Measurements from ENCODE around the gene COL5A1.
A peak's percentile ranks its signal among the peaks of the same experiment; 100 is the strongest.
"Not testable (repeated sequence)": the region's sequence is repeated elsewhere in the genome, so short reads cannot be mapped to it uniquely, and the experiment has no call there.

Gene COL5A1

DNA sequence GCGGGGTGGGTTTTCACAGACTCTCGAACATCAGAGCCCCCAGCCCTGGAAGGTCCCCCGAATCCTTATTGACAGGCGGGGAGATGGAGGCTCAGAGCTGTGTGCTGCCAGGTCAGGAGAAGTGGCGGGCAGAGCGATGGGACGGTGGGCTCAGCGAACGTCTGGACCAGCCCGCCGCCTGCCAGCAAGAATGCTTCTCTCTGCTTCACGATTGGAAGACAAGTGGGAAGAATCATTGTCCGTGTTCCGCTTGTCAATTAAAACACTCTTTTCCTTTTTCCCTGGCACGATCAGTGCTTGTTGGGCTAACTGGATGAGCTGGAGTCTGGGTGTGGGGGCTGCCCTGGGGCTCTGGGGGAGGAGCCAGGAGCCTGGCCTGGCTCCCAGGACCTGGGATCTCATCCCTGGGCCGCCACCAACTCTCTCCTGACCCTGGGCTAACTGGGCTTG is 1.6 kb downstream of the COL5A1 start:
- TF ChIP-seq FOXP2 (optimal IDR thresholded peaks at IDR 0.05; ENCODE audit: control extremely low read depth, extremely low read length, insufficient read depth) (no peak), POLR2AphosphoS5 (IDR thresholded peaks at IDR 0.05; ENCODE audit: borderline replicate concordance, low read depth, low read length) (no peak), EZH2 (IDR thresholded peaks at IDR 0.05) (no peak)
- H3K9ac ChIP-seq (ENCODE audit: insufficient read length) = peak overlapping the region; percentile 60
- no peak overlapping the region for H3K27ac ChIP-seq
- no peaks in the 10 kb centered on the region for H3K9me3 ChIP-seq (ENCODE audit: low read depth, low read length)
- DNase-seq (ENCODE audit: low read depth, low spot score) = no peak
- H3K36me3 ChIP-seq (ENCODE audit: insufficient read depth, low read length) = no peaks in the 10 kb centered on the region; the same call in 1 of the 2 replicates
- peak overlapping the region; percentile 88 for H3K4me3 ChIP-seq

DNA sequence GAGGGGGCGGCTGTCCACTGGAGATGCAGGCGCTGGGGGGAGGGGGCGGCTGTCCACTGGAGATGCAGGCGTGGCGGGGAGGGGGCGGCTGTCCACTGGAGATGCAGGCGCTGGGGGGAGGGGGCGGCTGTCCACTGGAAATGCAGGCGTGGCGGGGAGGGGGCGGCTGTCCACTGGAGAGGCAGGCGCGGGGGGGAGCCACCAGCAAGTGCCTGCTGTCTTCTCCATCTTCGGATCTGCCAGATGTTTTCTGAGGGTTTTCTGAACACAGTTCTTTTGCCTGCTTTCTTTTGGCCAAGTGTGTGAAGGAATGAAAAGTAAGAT is 2.8 kb downstream of the COL5A1 start:
- H3K4me3 ChIP-seq; H3K9ac ChIP-seq (ENCODE audit: insufficient read length); H3K9me3 ChIP-seq (ENCODE audit: low read depth, low read length); H3K36me3 ChIP-seq (ENCODE audit: insufficient read depth, low read length); DNase-seq (ENCODE audit: low read depth, low spot score); H3K27ac ChIP-seq: not testable (repeated sequence)

DNA sequence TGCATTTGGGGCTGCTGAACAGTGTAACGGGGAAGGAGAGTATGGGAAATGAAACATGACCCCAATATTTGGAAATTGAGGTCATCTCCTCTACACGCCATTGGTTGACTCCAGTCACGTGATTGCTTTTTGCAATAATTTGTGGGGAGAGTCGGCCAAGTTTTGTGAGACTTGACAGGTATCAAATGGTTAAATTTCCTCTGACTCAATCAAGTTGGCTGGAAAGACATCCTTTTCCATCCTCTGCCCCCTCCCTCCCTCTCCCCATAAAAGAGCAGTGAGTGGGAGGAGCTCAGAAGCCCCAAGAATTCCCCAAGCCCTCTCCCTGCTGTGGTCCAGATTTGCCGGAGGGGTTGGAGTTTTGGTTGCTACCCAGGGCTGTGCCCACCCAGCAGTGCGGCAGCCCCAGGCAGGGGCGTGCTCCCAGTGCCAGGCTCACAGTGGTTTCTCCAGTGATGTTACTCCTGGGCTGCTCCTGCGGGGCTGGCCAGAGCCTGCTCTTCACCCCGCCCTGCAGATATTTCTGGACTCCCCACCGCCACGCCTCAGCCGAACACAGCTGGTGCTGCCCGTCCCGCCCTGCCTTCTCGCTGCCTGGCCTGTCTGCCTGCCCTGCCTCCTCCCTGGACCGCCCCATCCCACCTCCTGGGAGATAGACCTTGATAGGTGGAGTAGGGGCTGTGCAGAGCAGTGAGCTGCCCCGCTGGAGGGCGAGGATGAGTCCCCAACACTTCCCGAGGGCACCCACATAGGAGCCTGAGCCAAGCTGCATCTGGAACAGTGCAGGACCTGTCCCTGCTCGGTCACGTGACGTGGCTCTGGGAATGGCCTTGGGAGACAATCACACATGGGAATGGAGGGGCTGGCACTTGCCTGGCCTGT is 3.4 kb downstream of the COL5A1 start:
- H3K9ac ChIP-seq (ENCODE audit: insufficient read length) = no peak overlapping the region
- H3K27ac ChIP-seq = no peak overlapping the region
- H3K9me3 ChIP-seq (ENCODE audit: low read depth, low read length) = no peaks in the 10 kb centered on the region
- no peak overlapping the region for H3K4me3 ChIP-seq
- TF ChIP-seq EZH2 (IDR thresholded peaks at IDR 0.05) (no peak), FOXP2 (optimal IDR thresholded peaks at IDR 0.05; ENCODE audit: control extremely low read depth, extremely low read length, insufficient read depth) (no peak), POLR2AphosphoS5 (IDR thresholded peaks at IDR 0.05; ENCODE audit: borderline replicate concordance, low read depth, low read length) (no peak)
- no peak for DNase-seq (ENCODE audit: low read depth, low spot score)
- peaks cover 7% of the 10 kb centered on the region; the same call in 1 of the 2 replicates for H3K36me3 ChIP-seq (ENCODE audit: insufficient read depth, low read length)

DNA sequence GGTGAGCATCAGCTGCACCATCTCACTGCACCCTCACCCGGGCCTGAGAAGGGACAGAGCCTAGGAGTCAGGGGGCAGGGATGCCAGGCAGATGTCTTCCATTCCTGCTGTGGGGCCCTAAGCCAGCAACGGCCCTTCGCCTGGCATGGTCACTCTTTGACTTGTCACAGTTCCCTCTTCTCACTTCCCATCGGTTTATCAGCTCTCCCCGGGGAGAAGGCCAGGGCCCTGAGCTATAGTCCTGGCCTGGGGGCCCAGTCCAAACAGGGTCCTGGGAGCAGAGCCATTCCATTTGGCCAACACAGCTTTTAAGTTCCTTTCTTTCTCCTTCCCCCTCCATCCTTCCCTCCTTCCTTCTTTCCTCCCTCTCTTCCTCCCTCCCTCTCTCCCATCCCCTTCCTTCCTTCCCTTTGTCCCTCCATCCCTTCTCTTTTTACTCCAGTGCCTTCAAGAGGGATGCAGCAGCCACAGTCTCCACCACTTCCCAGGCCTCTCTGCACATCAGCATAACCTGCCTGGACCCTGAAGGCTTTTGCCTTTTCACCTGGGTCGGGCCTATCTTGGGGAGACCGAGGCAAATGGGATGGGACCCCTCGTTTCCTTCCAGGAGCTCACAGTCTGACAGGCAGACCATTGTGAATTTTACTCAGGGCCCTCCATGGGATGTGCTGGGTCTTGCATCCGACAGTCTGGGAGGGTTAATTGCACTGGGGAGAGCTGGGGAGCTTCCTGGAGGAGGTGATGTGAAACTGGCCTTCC is 4.2 kb downstream of the COL5A1 start:
- no peak overlapping the region for H3K27ac ChIP-seq
- H3K36me3 ChIP-seq (ENCODE audit: insufficient read depth, low read length) = peaks cover 7% of the 10 kb centered on the region; the same call in 1 of the 2 replicates
- no peak overlapping the region for H3K9ac ChIP-seq (ENCODE audit: insufficient read length)
- no peak overlapping the region for H3K4me3 ChIP-seq
- H3K9me3 ChIP-seq (ENCODE audit: low read depth, low read length) = no peaks in the 10 kb centered on the region
- DNase-seq (ENCODE audit: low read depth, low spot score) = no peak
- TF ChIP-seq EZH2 (IDR thresholded peaks at IDR 0.05) (no peak), FOXP2 (optimal IDR thresholded peaks at IDR 0.05; ENCODE audit: control extremely low read depth, extremely low read length, insufficient read depth) (no peak), POLR2AphosphoS5 (IDR thresholded peaks at IDR 0.05; ENCODE audit: borderline replicate concordance, low read depth, low read length) (no peak)

GRCh38 chr9:134647359-134648080 is 5.9 kb downstream of the COL5A1 start:
- Histone ChIP-seq H3K9ac (ENCODE audit: insufficient read length) (no peak overlapping the region), H3K4me3 (no peak overlapping the region), H3K36me3 (ENCODE audit: insufficient read depth, low read length) (peaks cover 7% of the 10 kb centered on the region; the same call in 1 of the 2 replicates), H3K9me3 (ENCODE audit: low read depth, low read length) (no peaks in the 10 kb centered on the region), H3K27ac (no peak overlapping the region)
- no peak for TF ChIP-seq EZH2 (IDR thresholded peaks at IDR 0.05)
- TF ChIP-seq POLR2AphosphoS5 (IDR thresholded peaks at IDR 0.05; ENCODE audit: borderline replicate concordance, low read depth, low read length) = no peak
- TF ChIP-seq FOXP2 (optimal IDR thresholded peaks at IDR 0.05; ENCODE audit: control extremely low read depth, extremely low read length, insufficient read depth) = no peak
- DNase-seq (ENCODE audit: low read depth, low spot score) = no peak

DNA sequence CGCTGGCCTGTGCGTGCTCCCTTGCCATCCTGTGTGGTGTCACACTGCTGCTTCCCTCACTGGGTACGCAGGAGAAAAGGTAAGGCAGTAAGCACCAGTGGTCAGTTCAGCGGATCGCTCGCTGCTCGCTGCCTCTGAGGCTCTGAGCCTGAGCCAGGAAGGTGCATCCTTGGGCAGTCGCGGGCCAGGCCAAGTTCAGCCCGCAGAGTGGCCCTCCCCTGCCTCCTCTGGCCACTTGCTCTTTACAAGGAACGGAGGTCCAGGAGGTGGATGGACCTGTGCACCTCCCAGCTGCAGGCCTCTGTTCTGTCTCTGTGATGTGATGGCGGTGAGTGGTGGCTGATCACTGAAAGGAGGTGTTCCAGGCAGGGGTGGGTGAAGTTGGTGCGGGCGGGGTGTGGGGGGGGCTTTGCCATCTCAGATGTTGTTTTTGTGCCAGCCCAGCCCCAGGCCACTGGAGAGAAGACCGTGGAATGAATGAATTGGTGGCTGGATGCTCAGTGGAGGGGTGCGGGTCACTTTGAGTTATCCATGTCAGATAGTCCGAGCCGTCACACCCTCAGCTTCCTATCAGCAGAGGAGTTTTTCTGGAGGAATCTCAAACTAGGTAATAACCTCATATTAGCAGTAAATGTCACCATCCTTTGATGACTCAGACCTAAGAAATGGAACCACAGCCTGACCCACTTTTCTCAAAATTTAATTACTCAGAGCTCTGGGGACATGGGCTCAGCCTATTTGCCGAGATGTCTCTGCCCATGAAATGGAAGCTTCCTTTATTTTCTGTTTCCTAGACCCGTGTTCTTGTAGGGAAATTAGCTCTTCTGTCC is 7.3 kb downstream of the COL5A1 start:
- H3K9ac ChIP-seq (ENCODE audit: insufficient read length) = no peak overlapping the region
- H3K4me3 ChIP-seq = no peak overlapping the region
- H3K36me3 ChIP-seq (ENCODE audit: insufficient read depth, low read length) = peaks cover 7% of the 10 kb centered on the region; the same call in 1 of the 2 replicates
- no peaks in the 10 kb centered on the region for H3K9me3 ChIP-seq (ENCODE audit: low read depth, low read length)
- no peak overlapping the region for H3K27ac ChIP-seq
- no peak for DNase-seq (ENCODE audit: low read depth, low spot score)
- TF ChIP-seq POLR2AphosphoS5 (IDR thresholded peaks at IDR 0.05; ENCODE audit: borderline replicate concordance, low read depth, low read length) (no peak), EZH2 (IDR thresholded peaks at IDR 0.05) (no peak), FOXP2 (optimal IDR thresholded peaks at IDR 0.05; ENCODE audit: control extremely low read depth, extremely low read length, insufficient read depth) (no peak)

DNA sequence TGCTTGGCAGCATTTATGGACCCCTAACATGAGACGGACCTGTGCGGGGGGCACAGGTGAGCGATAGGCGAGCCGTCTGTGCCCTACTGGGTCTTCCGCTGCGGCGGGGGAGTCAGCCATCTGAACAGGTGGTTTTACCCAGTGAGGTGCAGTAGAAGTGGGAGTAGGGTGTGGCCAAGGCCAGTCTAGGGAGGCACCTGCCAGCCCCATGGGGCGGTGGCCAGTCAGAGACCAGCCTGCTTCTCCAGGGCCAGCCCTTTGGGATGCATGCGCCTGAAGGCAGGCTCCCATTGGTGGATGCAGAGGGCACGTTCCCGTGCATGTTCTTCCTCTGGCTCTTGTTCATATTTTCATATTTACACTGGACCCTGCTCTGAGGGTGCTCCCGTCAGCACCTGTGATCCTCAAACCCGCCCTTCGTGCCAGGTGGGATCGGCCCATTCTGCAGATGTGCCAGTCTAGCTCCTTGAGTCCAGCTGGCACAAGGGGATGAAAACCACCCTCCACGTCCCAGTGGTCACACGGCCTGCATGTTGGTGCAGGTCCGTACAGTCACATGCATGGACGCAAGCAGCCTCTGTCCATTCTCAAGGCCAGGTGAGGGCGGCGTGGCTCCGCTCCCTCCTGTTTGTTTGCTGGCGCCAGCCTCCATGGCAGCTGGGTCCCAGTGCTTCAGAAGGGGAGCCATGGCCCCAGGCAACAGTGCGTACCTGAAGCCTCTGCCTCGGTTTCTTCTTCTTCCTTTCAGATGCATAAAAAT is 9.0 kb downstream of the COL5A1 start:
- no peak for DNase-seq (ENCODE audit: low read depth, low spot score)

More for the DNA sequence above, 9.0 kb downstream of the COL5A1 start:
- Histone ChIP-seq H3K9ac (ENCODE audit: insufficient read length) (no peak overlapping the region), H3K4me3 (no peak overlapping the region), H3K27ac (no peak overlapping the region), H3K9me3 (ENCODE audit: low read depth, low read length) (no peaks in the 10 kb centered on the region), H3K36me3 (ENCODE audit: insufficient read depth, low read length) (peaks cover 7% of the 10 kb centered on the region; the same call in 1 of the 2 replicates)
- no peak for TF ChIP-seq POLR2AphosphoS5 (IDR thresholded peaks at IDR 0.05; ENCODE audit: borderline replicate concordance, low read depth, low read length)
- no peak for TF ChIP-seq EZH2 (IDR thresholded peaks at IDR 0.05)
- no peak for TF ChIP-seq FOXP2 (optimal IDR thresholded peaks at IDR 0.05; ENCODE audit: control extremely low read depth, extremely low read length, insufficient read depth)

Data from SK-N-MC (cell line).